Epithelial cell of proximal tubule (primary cell): ENCODE measurements around the gene LRP1. TPM values are rescaled to one million over a fixed set of nuclear protein-coding genes. Genes with fewer than 3 reads are reported as not detected.

Experiments used
- DNase-seq: peaks from one replicate; pipeline ENCODE4 v3.0.0-alpha.2; 2011; ENCODE audit warnings: low read depth
- H3K4me3 ChIP-seq: 2 replicates; pipeline ENCODE4 v1.5.1; 2011; ENCODE audit warnings: low read depth, mild to moderate bottlenecking, low read length
- CTCF ChIP-seq: conservative IDR thresholded peaks from 2 replicates; pipeline ENCODE4 v1.5.1; 2012; ENCODE audit warnings: low read depth, mild to moderate bottlenecking, low read length
- total RNA-seq: library from RNA; depleted of rRNA; stranded (reverse); fragments of >200 nt; gene quantifications from 2 replicates; pipeline ENCODE4 v1.2.3, GENCODE V29; 2015

Gene LRP1
- total RNA-seq, 1 donor from 2014 or later, result 8.9 TPM

GRCh38 chr12:57244312-57244696 lies 116.0 kb downstream of the LRP1 start:
- no peak for TF ChIP-seq CTCF
- H3K4me3 ChIP-seq, result no peak overlapping the region

DNA sequence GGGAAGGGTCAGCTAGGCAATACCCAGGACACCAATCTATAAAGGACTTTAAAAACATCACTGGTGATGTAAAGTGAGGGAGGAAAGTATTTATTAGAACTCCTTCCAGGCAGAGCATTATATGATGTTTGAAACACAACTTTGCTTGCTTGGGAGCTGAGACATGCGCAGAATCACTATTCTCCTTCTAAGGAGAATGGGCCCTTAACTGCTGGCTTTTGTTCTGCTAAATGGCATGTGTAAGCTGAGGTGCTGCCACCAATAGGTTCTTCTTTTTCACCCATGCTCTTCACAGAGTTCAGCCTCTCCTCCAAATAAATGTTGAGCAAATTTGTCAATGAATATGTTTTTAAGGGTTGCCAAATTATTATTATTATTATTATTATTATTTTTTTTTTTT lies 118.8 kb downstream of the LRP1 start:
- no peak for DNase-seq
- H3K4me3 ChIP-seq, result no peak overlapping the region
- no peak for TF ChIP-seq CTCF

More at GRCh38 chr12:57244312-57244696, 116.0 kb downstream of the LRP1 start:
- no peak for DNase-seq

GRCh38 chr12:57248934-57249742 lies 120.9 kb downstream of the LRP1 start:
- no peak overlapping the region for H3K4me3 ChIP-seq
- TF ChIP-seq CTCF, result no peak
- DNase-seq, result no peak

- no peak overlapping the region for H3K4me3 ChIP-seq
- DNase-seq, result no peak
- TF ChIP-seq CTCF, result no peak
Observed at GRCh38 chr12:57250541-57250940, 122.3 kb downstream of the LRP1 start.

GRCh38 chr12:57250956-57251355 lies 122.7 kb downstream of the LRP1 start, which contains the start of gene STAC3:
Gene STAC3, minus strand, starts transcription at chr12:57251187. Its CDS starts 1,551 bp downstream, at chr12:57249636.
- TF ChIP-seq CTCF, result no peak
- no peak within 1 kb of the TSS for H3K4me3 ChIP-seq
- no peak for DNase-seq

DNA sequence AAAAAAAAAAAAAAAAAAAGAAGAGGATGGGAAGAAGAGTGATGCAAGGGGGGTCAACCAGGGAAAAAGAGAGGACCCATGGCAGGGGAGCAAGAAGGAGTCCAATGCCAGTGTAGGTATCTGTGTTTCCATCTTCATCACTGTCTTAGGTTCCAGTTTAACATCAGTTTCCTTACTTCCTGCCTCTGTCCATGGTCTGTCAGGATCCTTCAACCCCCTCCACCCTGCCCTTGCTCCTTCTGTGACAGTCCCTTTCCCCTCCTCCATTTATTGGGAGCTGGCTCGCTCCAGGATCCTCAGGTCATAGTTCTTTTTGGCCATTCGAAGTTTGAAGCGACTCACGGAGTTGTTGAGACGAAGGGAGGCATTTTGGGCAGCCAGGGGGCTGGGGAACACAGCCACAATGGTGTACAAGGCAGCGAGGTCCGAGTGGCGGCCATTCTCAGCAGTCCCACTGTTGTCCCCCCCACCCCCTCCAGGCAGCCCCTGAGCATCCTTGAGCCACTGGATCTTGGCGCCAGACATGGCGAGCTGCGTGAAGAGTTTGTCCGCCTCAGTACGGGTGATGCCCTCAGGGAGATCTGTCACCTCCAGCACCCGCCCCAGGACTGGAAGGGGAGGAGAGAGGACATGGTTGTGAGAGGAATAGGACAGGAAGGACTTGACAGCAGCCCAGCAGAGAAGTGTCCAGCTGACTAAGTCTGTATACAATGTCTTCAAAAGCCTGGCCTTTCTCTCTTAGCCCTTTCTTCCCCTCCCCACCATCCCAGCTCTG lies 126.4 kb downstream of the LRP1 start:
- H3K4me3 ChIP-seq, result no peak overlapping the region
- no peak for DNase-seq
- no peak for TF ChIP-seq CTCF

GRCh38 chr12:57255916-57256315 lies 127.6 kb downstream of the LRP1 start:
- no peak for DNase-seq
- no peak for TF ChIP-seq CTCF
- no peak overlapping the region for H3K4me3 ChIP-seq
